Kidney (tissue), 14 donors: Measurements from ENCODE around the gene ALPK1. TPM values are rescaled to one million over a fixed set of nuclear protein-coding genes. Genes with fewer than 3 reads are reported as not detected.

Experiments
- DNase-seq, 5 donors: peaks; one replicate each; pipeline ENCODE4 v3.0.0-alpha.2; 2013 to 2020
- FAIRE-seq: peaks from 2 replicates; lab custom pipeline; 2012; peaks lifted over from hg19 to GRCh38; lab: Jason Lieb, UNC
- H3K27ac ChIP-seq, 2 donors: one replicate each; pipeline ENCODE4 v1.7.0; 2013; ENCODE audit warnings: low read depth in 2 of 2, low read length in 2 of 2, inconsistent platforms in 1 of 2
- H3K27me3 ChIP-seq: one replicate; pipeline ENCODE4 v1.7.1; 2013; ENCODE audit warnings: low read length, inconsistent platforms; ENCODE audit not compliant: control insufficient read depth, insufficient read depth
- H3K36me3 ChIP-seq, 3 donors: one replicate each; pipeline versions ENCODE4 v1.7.0 to v1.7.1; 2013; ENCODE audit warnings: low read length in 3 of 3, control low read depth in 1 of 3, inconsistent platforms in 1 of 3; ENCODE audit not compliant: insufficient read depth in 3 of 3, control insufficient read depth in 2 of 3
- H3K4me1 ChIP-seq, 3 donors: one replicate each; pipeline versions ENCODE4 v1.7.0 to v1.7.1; 2013; ENCODE audit warnings: low read length in 3 of 3, inconsistent platforms in 1 of 3, low read depth in 1 of 3; ENCODE audit not compliant: control insufficient read depth in 2 of 3, insufficient read depth in 2 of 3
- H3K4me3 ChIP-seq, 3 donors: one replicate each; pipeline versions ENCODE4 v1.7.0 to v1.8.1; 2013; ENCODE audit warnings: low read length in 3 of 3, control low read depth in 1 of 3, inconsistent platforms in 1 of 3
- H3K9ac ChIP-seq, 3 donors: one replicate each; pipeline versions ENCODE4 v1.7.0 to v1.7.1; 2013; ENCODE audit warnings: low read length in 3 of 3, control low read depth in 1 of 3, inconsistent platforms in 1 of 3
- H3K9me3 ChIP-seq, 3 donors: one replicate each; pipeline versions ENCODE4 v1.7.0 to v1.7.1; 2013; ENCODE audit warnings: low read length in 3 of 3, control low read depth in 1 of 3, inconsistent platforms in 1 of 3; ENCODE audit not compliant: control insufficient read depth in 2 of 3, insufficient read depth in 1 of 3
- CTCF ChIP-seq: IDR thresholded peaks from 3 replicates; pipeline ENCODE4 v1.5.1; 2012; ENCODE audit warnings: mild to moderate bottlenecking, moderate library complexity, borderline replicate concordance; ENCODE audit not compliant: insufficient read depth; ENCODE audit errors: extremely low read depth
- intact Hi-C: fragments of 100-400 bp; cut with DNase I; formaldehyde crosslinking; loops from one replicate; pipeline ENCODE4 v1.11.1; 2022
- polyA plus RNA-seq: library from polyadenylated mRNA; stranded (reverse); fragments of 350-450 nt; fragmentation: Illumina TruSeq; extraction: RNeasy Lipid Tissue Mini Kit (QIAGEN cat#74804); gene quantifications from one replicate; pipeline ENCODE4 v1.2.3, GENCODE V29; 2014; ENCODE audit warnings: low read depth, low replicate concordance; ENCODE audit not compliant: insufficient read depth
- total RNA-seq: library from RNA; stranded (reverse); fragmentation: NEBNext Ultra II Directional; extraction: Animal tissue kit (Norgen Biotek cat#: 25700); gene quantifications from one replicate; pipeline ENCODE4 v1.2.1, GENCODE V29; 2021
- donor health status: control.
- donor health status: control.
- donor health status: control.
- donor health status: control.
- donor health status: control.
- donor health status: DM: yes; HTN: yes; CAD: no.
- donor health status: Normal renal cell carcinoma (clear cell type).

Gene ALPK1
- total and polyA plus RNA-seq, 2 donors from 2014 or later = 5.9 to 33.5 TPM

GRCh38 chr4:112410804-112411203, 113.6 kb downstream of the ALPK1 start:
- no peaks in the 10 kb centered on the region for H3K4me1 ChIP-seq
- no peak overlapping the region for H3K4me3 ChIP-seq
- intact Hi-C loops = no loop called here
- TF ChIP-seq CTCF = no peak
- H3K27me3 ChIP-seq = no peaks in the 10 kb centered on the region
- peaks cover 0 to 2% (median 0%) of the 10 kb centered on the region in 3 donors for H3K36me3 ChIP-seq
- H3K9ac ChIP-seq = no peak overlapping the region
- H3K27ac ChIP-seq = no peak overlapping the region
- DNase-seq = no peak
- no peaks in the 10 kb centered on the region for H3K9me3 ChIP-seq
- FAIRE-seq = no peak

GRCh38 chr4:112411781-112412550, 114.8 kb downstream of the ALPK1 start:
- no peaks in the 10 kb centered on the region for H3K9me3 ChIP-seq
- no peaks in the 10 kb centered on the region for H3K27me3 ChIP-seq
- H3K27ac ChIP-seq = no peak overlapping the region
- H3K9ac ChIP-seq = no peak overlapping the region
- H3K36me3 ChIP-seq = peaks cover 0 to 2% (median 0%) of the 10 kb centered on the region in 3 donors
- H3K4me1 ChIP-seq = no peaks in the 10 kb centered on the region
- FAIRE-seq (no peak), DNase-seq (peak in 1 of 5 donors; percentile 62)
- no peak overlapping the region for H3K4me3 ChIP-seq
- intact Hi-C loops = no loop called here
- TF ChIP-seq CTCF = no peak

DNA sequence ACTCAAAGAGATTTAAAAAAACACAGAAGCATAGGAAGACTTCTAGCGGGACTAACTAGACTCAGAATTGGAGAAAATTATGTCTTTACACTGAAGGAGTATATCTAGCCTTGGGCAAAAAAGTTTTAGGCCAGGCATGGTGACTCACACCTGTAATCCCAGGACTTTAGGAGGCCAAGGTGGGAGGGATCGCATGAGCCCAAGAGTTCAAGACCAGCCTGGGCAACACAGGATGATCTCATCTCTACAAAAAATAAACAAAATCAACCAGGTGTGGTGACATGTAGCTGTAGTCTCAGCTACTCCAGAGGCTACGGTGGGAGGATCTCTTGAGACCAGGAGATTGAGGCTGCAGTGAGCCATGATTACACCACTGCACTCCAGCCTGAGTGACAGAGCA, 119.3 kb downstream of the ALPK1 start:
- Histone ChIP-seq H3K27me3 (no peaks in the 10 kb centered on the region), H3K27ac (no peak overlapping the region), H3K36me3 (peaks cover 0 to 2% (median 0%) of the 10 kb centered on the region in 3 donors), H3K4me3 (no peak overlapping the region), H3K9me3 (no peaks in the 10 kb centered on the region), H3K9ac (no peak overlapping the region), H3K4me1 (no peaks in the 10 kb centered on the region)
- intact Hi-C loops = no loop called here
- no peak for TF ChIP-seq CTCF
- DNase-seq = no peak
- no peak for FAIRE-seq
